NCI-H146 (cell line): ENCODE data around the gene HDAC4.

Experiments used
- DNase-seq: peaks from one replicate; lab custom pipeline; 2025; lab: John Stamatoyannopoulos, UW

Gene HDAC4

GRCh38 chr2:239139101-239139500 is 261.7 kb downstream of the HDAC4 start:
- no peak for DNase-seq

- no peak for DNase-seq
These were observed 262.2 kb downstream of the HDAC4 start for GRCh38 chr2:239138610-239139009.

DNA sequence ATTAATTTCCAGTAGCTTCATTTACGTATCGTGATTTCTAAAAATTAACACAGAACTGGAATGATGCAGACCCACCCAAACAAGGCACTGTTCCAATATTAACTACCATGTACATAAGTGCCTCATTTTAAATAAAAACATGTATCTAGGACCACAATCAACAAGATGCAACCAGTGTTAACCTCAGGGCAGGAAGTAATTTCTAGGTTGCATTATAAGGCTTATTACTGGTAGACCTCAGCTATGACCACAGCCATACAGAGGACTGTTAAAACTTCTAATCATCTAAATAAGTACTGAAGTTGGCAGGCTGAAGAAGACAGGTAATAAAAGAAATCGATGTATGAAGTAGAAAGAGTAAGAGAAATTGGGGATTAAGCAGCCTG is 262.9 kb downstream of the HDAC4 start:
- DNase-seq: no peak

- no peak for DNase-seq
These were observed 263.5 kb downstream of the HDAC4 start for GRCh38 chr2:239137165-239137897.

- no peak for DNase-seq
These were observed 264.1 kb downstream of the HDAC4 start for GRCh38 chr2:239136762-239137161.

DNA sequence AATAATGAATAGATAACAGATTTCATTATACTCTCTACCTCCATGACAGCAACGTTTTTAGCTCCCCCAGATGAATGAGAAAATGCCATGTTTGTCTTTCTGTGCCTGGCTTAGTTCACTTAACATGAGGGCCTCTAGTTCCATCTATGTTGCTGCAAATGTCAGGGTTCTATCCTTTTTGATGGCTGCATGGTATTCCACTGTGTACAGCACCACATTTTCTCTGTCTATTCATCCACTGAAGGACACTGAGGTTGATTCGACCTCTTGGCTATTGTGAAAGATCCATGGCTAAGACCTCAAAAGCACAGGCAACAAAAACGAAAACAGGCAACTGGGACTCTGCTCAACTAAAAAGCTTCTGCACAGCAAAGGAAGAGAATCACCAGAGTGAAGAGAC is 264.6 kb downstream of the HDAC4 start:
- DNase-seq: no peak

- DNase-seq: no peak
These were observed 265.3 kb downstream of the HDAC4 start for GRCh38 chr2:239135531-239135930.

- DNase-seq: no peak
These were observed 266.8 kb downstream of the HDAC4 start for GRCh38 chr2:239133945-239134570.

- DNase-seq: no peak
These were observed 268.0 kb downstream of the HDAC4 start for GRCh38 chr2:239132786-239133185.

DNA sequence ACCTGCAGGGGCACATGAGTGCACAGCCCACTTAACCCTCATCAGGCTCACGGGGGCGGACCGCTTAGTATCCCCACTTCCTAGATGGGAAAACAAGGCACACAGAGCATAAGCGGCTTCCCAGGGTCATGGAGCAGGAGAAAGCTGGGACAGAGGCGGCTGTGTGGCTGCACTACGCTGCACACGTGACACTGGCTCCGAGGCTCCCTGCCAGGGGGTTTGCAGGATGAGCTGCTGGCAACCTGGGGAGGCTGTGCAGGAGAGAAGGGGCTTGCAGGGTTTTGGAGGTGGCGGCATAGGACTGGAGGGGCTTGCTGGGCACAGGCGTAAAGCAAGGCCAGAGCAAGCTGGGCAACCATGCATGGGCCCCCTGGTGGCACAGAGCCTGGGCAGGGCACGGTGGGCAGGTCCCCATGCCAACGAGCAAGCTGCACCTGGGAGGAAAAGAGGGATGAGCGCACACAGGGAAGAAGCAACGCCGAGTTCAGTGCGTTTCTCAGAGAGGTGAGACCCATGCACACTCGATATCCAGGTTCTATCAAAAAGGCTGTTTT is 268.6 kb downstream of the HDAC4 start:
- DNase-seq: no peak

GRCh38 chr2:239131521-239131920 is 269.3 kb downstream of the HDAC4 start:
- no peak for DNase-seq

GRCh38 chr2:239130786-239131325 is 270.0 kb downstream of the HDAC4 start:
- DNase-seq: no peak

- DNase-seq: no peak
These were observed 270.8 kb downstream of the HDAC4 start for GRCh38 chr2:239130041-239130440.

- DNase-seq: no peak
These were observed 271.5 kb downstream of the HDAC4 start for GRCh38 chr2:239129147-239129920.

DNA sequence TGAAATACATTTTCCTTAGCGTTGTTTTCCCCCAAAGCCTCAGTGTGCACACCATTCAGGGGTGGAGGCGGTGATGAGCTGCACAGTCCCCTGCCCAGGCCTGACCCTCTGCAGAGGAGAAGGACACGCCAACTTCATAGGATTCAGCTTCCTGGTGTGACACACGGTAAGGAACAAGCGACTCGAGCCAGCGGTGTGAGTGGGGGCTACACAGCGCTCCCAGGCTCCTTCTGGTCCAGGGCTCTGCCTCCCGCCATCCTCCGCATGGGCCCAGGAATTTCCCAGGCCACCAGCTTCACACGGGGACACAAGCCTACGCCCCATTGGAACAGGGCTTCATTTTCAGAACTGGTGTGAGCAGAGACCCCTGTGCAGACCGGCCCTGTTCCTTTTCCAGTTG is 272.1 kb downstream of the HDAC4 start:
- no peak for DNase-seq

DNA sequence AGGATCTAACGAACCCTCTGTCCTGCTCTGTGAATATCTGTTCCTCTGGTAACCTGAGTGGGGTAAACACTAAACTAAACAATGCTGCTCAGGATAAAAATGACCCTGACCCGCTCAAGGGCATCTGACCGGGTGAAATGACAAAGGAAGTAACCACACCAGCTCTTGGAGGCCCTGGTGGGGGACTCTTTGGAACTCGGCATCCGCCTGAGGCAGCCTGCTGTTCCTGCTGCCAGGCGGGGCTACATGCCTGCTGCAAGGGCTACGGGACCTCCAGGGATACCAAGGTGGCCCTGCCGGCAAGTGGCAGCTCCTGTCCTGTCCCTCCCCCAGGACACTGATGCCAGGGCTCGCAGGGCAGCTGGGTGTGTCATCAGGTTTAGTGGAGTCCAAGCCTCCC is 273.3 kb downstream of the HDAC4 start:
- no peak for DNase-seq

DNA sequence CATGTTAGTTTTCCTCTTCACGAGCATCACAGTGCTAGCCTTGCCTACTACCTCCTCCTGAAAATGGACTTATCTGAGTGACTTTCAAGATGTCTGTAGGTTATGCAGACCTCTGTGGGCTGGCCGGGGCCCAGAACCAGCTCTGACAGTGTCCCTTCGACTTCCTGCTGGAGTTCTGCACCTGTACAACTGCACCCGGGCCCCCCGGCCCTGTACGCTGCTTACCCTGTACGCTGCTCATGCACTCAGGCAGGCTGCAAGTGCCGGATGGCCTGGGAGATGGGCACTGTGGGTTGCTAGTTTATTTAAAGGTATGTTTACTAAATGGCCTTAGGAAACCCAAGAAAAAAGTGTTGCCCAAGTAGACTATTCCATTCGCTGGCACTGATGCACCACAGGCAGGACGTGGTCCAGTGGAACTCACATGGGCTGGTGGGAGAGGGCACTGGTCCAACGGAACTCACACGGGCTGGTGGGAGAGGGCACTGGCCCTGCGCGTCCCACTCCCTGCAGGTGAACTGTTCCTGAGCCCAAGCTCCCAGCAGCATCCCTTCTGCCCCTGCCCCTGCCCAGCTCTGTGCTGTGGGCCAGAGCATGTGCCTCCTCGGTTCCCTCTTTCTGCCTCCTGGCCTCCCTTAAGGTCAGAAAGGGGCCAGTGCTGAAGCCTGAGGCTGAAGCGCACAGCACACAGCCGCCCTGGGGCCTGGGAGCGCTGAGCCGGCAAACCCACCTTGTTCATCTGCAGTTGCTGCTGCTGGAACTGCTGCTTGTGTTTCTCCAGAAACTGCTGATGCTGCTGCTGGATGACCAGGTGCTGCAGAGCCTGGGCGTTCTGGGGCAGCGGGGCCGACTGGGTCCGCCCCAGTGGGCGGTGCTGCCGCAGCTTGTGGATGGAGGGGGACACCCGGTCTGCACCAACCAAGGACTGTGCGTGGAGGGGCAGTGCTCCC is 274.8 kb downstream of the HDAC4 start:
- no peak for DNase-seq

GRCh38 chr2:239124152-239124899 is 276.5 kb downstream of the HDAC4 start:
- DNase-seq: no peak

GRCh38 chr2:239122421-239123110 is 278.3 kb downstream of the HDAC4 start:
- DNase-seq: no peak

- DNase-seq: no peak
These were observed 279.2 kb downstream of the HDAC4 start for GRCh38 chr2:239121600-239122012.
